Vagina (tissue), 2 donors: Measurements from ENCODE around the gene NAV2. TPM values are rescaled to one million over a fixed set of nuclear protein-coding genes. Genes with fewer than 3 reads are reported as not detected.
A peak's percentile ranks its signal among the peaks of the same experiment; 100 is the strongest.

Source experiments
- DNase-seq, 2 donors: peaks; one replicate each; pipeline ENCODE4 v3.0.0-alpha.2; 2017; ENCODE audit errors: extremely low spot score in 2 of 2
- H3K27ac ChIP-seq: fragments of 200-600 bp; sonication (generic); one replicate; pipeline ENCODE4 v1.5.1; 2019
- H3K27me3 ChIP-seq: fragments of 200-600 bp; sonication (generic); one replicate; pipeline ENCODE4 v1.5.1; 2019
- H3K36me3 ChIP-seq, 2 donors: fragments of 200-600 bp; sonication (generic); one replicate each; pipeline ENCODE4 v1.5.1; 2017 to 2019
- H3K4me1 ChIP-seq: fragments of 200-600 bp; sonication (generic); one replicate; pipeline ENCODE4 v1.5.1; 2019
- H3K4me3 ChIP-seq, 2 donors: fragments of 200-600 bp; sonication (generic); 1 replicate in 1 of 2; 2 replicates in 1 of 2; pipeline ENCODE4 v1.5.1; 2016 to 2019
- H3K9me3 ChIP-seq: fragments of 200-600 bp; sonication (generic); one replicate; pipeline ENCODE4 v1.5.1; 2019
- CTCF ChIP-seq, 3 experiments: fragments of 450-650 bp in 2 of 3; fragments of 200-600 bp in 1 of 3; sonication (generic) in 1 of 3; IDR thresholded peaks; one replicate each; pipeline ENCODE4 v1.5.1; 2017 to 2019; ENCODE audit warnings: antibody characterized with exemption in 3 of 3, mild to moderate bottlenecking in 2 of 3, moderate library complexity in 2 of 3
- POLR2A ChIP-seq, 2 donors: fragments of 450-650 bp; IDR thresholded peaks; one replicate each; pipeline ENCODE4 v1.6.1; 2017; ENCODE audit warnings: antibody characterized with exemption in 2 of 2, mild to moderate bottlenecking in 2 of 2, moderate library complexity in 2 of 2
- POLR2AphosphoS5 ChIP-seq, 2 donors: sonication (generic); formaldehyde crosslinking; IDR thresholded peaks; one replicate each; pipeline ENCODE4 v1.9.0; 2017; ENCODE audit warnings: antibody characterized with exemption in 2 of 2, mild to moderate bottlenecking in 2 of 2, low read depth in 1 of 2; ENCODE audit not compliant: insufficient read depth in 1 of 2
- intact Hi-C: fragments of 100-400 bp; cut with DNase I; formaldehyde crosslinking; loops from one replicate; pipeline ENCODE4 v1.15.1; 2023
- total RNA-seq: library from RNA; depleted of rRNA; stranded (reverse); fragments of >200 nt; gene quantifications from one replicate; pipeline ENCODE4 v1.2.3, GENCODE V29; 2016

The NAV2 gene
- total RNA-seq, 1 donor from 2014 or later, result 25.3 TPM

GRCh38 chr11:19931141-19931770 lies 218.6 kb downstream of the NAV2 start:
- DNase-seq, result peak in 1 of 2 donors; percentile 46
- TF ChIP-seq POLR2A (IDR thresholded peaks at IDR 0.05) (no peak), POLR2AphosphoS5 (IDR thresholded peaks at IDR 0.05; ENCODE audit: insufficient read depth in 1 of 2, low read depth in 1 of 2) (no peak), CTCF (IDR thresholded peaks at IDR 0.05) (no peak)
- Histone ChIP-seq H3K36me3 (peaks cover 0 to 16% of the 10 kb centered on the region in 2 donors), H3K4me3 (peak overlapping the region in 1 of 2 donors; percentile 19), H3K4me1 (no peaks in the 10 kb centered on the region), H3K27ac (peak overlapping the region; percentile 17), H3K9me3 (no peaks in the 10 kb centered on the region), H3K27me3 (no peaks in the 10 kb centered on the region)
- intact Hi-C loops, result no loop called here

GRCh38 chr11:19931771-19932369 lies 219.2 kb downstream of the NAV2 start:
- peak overlapping the region in 1 of 2 donors; percentile 19 for H3K4me3 ChIP-seq
- peak in 1 of 2 donors; percentile 46 for DNase-seq
- peaks cover 0 to 16% of the 10 kb centered on the region in 2 donors for H3K36me3 ChIP-seq
- intact Hi-C loops, result no loop called here
- no peaks in the 10 kb centered on the region for H3K9me3 ChIP-seq
- peak overlapping the region; percentile 17 for H3K27ac ChIP-seq
- H3K4me1 ChIP-seq, result no peaks in the 10 kb centered on the region
- TF ChIP-seq CTCF (IDR thresholded peaks at IDR 0.05), result no peak
- TF ChIP-seq POLR2A (IDR thresholded peaks at IDR 0.05), result no peak
- no peak for TF ChIP-seq POLR2AphosphoS5 (IDR thresholded peaks at IDR 0.05; ENCODE audit: insufficient read depth in 1 of 2, low read depth in 1 of 2)
- no peaks in the 10 kb centered on the region for H3K27me3 ChIP-seq

- Histone ChIP-seq H3K9me3 (no peaks in the 10 kb centered on the region), H3K4me1 (no peaks in the 10 kb centered on the region), H3K4me3 (no peak overlapping the region), H3K36me3 (peaks cover 0 to 16% of the 10 kb centered on the region in 2 donors), H3K27ac (no peak overlapping the region), H3K27me3 (no peaks in the 10 kb centered on the region)
- peak in 1 of 2 donors; percentile 58 for DNase-seq
- intact Hi-C loops, result no loop called here
- no peak for TF ChIP-seq POLR2A (IDR thresholded peaks at IDR 0.05)
- no peak for TF ChIP-seq CTCF (IDR thresholded peaks at IDR 0.05)
- TF ChIP-seq POLR2AphosphoS5 (IDR thresholded peaks at IDR 0.05; ENCODE audit: insufficient read depth in 1 of 2, low read depth in 1 of 2), result no peak
Observed at GRCh38 chr11:19933132-19933735, 220.6 kb downstream of the NAV2 start.

GRCh38 chr11:19933801-19934488 lies 221.3 kb downstream of the NAV2 start:
- DNase-seq, result peak; percentile 74 to 82
- TF ChIP-seq CTCF (IDR thresholded peaks at IDR 0.05), result no peak
- no peak for TF ChIP-seq POLR2A (IDR thresholded peaks at IDR 0.05)
- TF ChIP-seq POLR2AphosphoS5 (IDR thresholded peaks at IDR 0.05; ENCODE audit: insufficient read depth in 1 of 2, low read depth in 1 of 2), result no peak
- Histone ChIP-seq H3K4me1 (no peaks in the 10 kb centered on the region), H3K4me3 (no peak overlapping the region), H3K27ac (no peak overlapping the region), H3K9me3 (no peaks in the 10 kb centered on the region), H3K27me3 (no peaks in the 10 kb centered on the region), H3K36me3 (peaks cover 0 to 16% of the 10 kb centered on the region in 2 donors)
- intact Hi-C loops, result no loop called here
